GM18519 (cell line): ENCODE data around the gene WFDC1.

Source experiments
- ATAC-seq: cut with Tn5 transposase; IDR thresholded peaks from one replicate; pipeline ENCODE4 v1.9.1; 2021; ENCODE audit warnings: mild to moderate bottlenecking, moderate library complexity; ENCODE audit not compliant: unreplicated experiment, low FRiP score

The WFDC1 gene, protein sequence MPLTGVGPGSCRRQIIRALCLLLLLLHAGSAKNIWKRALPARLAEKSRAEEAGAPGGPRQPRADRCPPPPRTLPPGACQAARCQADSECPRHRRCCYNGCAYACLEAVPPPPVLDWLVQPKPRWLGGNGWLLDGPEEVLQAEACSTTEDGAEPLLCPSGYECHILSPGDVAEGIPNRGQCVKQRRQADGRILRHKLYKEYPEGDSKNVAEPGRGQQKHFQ

DNA sequence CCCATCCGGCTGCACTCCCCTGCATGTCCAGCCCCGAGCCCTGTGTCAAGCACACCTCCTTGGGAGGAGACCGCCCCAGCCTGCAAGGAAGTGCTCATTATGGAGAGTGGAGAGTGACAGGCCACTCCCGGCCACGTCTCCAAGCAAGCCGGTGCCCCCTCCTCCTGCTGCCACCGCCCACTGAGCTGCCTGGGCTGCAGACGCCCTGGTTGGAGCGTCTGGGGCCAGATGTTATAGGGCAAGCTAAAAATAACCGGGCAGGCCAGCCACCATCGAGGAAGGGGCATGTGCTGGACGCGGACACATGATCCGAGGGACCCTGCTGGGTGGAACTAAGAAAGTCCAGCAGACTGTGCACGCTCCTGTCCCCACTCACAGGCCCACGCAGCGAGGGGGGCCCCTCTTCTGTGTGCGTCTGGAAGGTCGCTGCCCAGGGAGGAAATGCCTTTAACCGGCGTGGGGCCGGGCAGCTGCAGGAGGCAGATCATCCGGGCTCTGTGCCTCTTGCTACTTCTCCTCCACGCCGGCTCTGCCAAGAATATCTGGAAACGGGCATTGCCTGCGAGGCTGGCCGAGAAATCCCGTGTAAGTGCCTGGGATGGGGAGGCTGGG, at the start of gene WFDC1:
TSS of gene WFDC1 (plus strand) at position 348 of the 612 bp plus-strand sequence. CDS start at position 442, 94 bp downstream.
- no peak for ATAC-seq

DNA sequence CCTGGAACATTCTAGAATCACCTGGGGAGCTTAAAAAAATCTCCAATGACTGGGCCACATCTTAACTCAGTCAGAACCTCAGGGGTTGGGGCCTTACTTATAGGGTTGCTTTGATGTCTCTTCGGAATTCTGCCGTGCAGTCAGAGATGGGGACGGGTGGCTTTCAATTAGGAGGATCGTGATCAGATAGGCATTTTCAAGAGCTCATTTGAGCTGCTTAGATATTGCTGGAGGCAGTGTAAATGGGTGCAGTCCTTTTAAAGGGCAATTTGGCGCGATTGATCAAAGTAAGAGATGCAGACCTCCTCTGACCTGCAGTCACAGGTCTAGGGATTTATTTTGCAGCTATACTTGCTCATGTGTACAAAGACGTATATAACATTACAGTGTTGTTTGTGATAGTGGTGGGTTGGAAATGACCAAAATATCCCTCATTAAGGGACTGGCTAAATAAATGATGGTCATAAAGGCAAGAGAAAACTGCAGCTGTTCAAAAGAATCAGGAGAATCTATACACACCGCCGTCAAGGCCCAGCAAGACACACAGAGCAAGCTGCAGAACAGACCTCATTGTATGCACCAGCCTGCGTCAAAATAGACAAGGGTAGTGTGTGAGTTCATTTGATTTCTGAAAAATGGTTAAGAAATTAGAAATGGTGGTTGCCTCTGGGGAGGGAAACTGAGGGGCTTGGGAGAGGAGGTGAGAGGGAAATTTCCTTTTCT, 48.6 kb upstream of the WFDC1 start:
- ATAC-seq, result no peak

DNA sequence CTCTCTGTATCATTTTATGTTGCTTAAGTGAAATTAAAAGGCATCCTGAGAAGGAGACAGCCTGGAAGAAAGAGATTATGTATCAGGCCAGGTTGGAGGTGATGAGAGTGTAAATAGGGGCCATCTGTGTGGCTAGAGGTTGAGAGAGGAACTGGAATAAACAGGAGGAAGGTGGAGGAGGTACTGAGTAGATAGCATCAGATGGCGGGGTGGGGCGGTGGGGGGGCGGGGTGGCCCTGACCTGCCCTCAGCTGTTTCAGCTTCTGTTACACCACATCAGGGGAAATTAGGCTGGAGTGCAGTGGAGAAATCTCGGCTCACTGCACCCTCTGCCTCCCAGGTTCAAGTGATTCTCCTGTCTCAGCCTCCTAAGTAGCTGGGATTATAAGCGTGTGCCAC, 48.0 kb upstream of the WFDC1 start:
- ATAC-seq, result no peak

DNA sequence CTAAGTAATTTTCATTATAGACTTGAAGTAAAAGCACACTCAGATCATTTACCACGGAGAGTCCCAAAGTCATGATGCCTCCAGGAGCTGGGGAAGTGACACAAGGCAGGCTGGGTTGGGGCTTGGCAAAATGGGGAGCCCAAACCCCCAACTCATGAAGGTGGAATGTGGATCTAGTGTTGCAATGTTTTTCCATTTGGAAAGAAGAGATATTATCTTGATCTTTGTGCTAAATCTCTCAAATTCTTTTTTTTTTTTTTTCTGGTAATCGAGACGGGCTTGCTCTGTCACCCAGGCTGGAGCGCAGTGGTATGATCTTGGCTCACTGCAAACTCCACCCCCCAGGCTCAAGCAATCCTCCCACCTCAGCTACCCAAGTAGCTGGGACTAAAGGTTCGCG, 47.3 kb upstream of the WFDC1 start:
- ATAC-seq, result no peak

DNA sequence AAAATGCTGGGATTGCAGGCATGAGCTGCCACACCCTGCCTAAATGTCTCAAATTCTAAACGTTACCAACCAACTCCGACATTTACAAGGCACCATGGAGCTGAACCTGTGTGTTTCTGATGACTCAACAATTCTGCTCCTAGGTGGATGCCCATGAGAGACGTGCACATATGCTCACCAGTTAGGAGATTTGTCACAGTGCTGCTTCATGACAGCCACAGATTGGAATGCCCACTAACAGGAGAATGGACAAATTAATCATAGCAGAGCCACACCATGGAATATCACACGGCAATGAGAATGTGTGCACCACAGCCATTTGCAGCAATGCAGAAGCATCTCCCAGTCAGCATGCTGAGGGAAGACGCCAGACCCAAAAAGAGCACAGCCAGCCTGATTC, 46.8 kb upstream of the WFDC1 start:
- ATAC-seq, result no peak

DNA sequence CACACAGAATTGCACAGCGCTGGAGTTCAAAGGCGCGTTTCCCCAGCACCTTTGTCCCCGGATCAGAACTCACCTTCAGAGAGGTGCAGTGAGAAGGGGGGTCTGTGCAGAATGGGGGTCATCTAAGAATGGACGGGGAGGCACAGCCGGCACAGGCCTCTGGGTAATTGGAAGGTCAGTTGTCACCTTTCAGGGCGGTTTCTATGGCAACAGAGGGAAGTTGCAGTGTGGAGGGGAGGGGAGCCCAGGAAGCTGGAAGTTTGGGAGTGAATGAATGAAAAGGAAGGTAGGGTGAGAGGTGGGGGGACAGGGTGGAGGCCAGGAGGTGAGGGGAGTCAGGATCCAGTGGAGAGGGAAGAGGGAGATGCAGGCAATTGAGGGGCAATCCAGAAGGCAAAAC, 42.5 kb upstream of the WFDC1 start:
- no peak for ATAC-seq

DNA sequence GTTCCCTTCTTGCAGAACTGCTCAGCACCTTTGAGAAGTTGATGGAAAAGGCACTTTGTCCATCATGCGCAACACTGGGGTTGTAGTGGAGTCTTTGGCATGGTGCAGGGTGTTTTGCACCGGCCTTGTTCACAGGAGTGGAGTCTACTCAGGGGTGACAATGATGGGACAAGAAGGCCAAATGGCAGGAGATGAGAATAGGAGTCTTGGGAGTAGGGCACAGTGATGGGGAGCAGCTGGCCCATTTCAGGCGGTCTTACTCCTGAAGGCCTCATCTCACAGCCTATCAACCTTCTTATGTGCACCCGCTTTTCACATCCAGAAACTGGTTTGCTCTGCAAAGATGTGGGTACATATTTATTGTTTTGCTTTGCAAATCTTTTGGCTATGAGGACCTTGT, 41.5 kb upstream of the WFDC1 start:
- ATAC-seq, result no peak

DNA sequence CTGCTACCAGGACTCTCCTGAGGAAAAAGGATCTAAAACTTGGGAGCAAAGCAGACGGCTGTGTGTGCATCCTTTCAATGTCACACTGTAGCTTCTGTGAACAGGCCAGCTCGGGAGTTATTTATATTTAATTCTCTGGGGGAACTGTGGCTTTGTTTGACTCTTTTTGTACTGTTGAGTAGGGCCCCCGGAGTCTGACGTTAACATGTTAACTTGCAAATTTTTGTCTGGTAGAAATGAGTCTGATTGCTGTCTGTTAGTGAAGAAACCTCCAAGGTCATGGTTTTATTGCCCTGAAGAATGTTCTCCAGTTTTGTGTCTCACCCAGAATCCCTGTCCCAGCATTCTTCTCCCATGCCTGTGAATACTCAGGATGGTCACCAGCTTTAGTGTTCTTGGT, 40.6 kb upstream of the WFDC1 start:
- ATAC-seq, result no peak

DNA sequence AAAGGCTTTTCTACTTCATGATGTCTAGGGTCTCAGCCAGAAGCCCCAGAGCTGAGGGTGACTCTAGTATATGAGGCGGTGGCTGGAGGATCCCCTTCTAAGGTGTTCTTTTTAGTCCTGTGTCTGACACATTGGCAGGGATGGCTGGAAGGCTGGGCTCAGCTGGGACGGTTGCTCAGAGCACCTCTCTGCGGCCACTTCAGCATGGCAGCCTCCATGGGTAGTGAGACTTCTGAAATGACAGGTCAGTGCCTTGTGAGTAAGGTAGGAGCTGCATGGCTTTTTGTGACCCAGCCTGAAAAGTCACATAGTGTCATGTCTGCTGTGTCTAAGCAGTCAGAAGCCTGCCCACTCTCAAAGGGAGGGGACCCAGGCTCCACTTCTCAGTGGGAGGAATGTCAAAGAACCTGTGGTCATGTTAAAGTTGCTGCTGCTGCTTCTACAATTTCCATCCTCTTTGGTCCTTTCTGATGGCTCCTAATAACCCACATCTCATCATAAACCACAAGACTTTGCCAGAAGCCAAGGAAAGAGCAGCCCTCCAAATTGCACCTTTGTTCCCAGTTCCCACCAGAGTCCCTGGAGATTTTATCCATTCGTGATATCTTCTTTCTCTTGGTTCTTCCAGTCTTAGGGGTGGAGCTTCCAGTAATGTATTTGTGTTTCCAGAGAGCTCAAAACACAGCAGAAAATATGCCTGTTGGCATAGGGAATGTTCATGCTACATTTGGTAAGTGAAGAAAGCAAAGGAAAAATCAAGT, 39.4 kb upstream of the WFDC1 start:
- no peak for ATAC-seq

DNA sequence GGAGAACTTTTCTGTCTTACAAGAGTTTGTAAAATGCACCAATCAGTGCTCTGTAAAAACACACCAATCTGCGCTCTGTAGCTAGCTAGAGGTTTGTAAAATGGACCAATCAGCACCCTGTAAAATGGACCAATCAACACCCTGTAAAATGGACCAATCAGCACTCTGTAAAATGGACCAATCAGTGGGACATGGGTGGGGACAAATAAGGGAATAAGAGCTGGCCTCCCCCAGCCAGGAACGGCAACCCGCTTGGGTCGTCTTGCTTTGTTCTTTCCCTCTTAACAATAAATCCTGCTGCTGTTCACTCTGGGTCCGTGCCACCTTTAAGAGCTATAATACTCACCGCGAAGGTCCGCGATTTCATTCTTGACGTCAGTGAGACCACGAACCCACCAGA, 36.4 kb upstream of the WFDC1 start:
- ATAC-seq, result no peak

DNA sequence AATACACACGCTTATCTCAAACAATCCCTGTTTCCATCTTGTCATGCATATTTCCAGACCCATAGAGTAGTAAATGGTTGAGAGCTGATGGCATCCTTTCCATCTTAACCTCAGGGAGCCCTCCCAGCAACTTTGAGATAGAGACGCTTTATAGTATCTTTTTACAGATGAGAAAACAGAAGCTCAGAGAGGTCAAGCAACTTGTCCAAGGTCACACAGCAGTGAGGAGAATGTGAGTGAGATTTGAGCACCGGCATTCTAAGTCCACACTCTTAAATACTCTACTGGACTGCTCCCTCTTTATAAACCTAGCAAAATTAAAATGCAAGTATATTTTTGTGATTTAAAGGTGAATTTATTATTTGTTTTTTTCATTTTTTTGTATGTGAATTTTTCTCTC, 35.0 kb upstream of the WFDC1 start:
- ATAC-seq, result no peak

DNA sequence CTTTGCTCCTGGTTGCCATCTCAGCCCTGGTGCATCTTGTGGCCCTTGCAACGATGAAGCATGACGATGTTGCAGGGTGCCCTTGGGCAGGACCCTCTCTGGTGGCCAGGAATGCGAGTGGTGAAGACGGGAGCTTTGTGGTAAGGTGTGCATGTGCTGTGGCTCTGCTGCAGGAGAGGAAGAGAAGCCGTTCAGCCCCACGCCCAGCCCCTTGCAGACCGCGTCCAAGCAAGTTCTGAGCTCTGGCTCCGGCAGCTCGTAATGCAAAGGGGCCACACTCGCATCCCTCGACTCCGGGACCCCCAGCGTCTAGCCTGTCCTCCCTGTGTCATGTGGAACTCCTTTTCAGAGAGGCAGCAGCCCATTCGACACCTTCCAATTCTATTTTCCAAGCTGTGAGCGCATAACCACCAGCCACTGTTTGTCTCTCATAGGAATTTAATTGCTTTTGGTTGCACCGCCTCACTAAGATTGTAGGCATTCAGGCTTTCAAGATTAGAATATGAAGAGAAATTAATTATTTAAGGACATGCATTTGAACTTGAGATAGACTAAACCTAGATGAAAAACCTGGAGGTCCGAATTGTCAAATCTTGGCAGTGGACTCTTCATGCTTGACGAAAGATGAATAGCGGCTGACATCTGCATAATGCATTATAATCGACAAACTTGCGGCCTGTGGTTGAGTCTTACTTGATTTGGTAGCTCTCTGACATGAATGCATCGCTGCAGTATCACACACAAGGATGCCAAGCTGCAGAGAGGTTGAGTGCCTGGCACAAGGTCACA, 33.7 kb upstream of the WFDC1 start:
- no peak for ATAC-seq

DNA sequence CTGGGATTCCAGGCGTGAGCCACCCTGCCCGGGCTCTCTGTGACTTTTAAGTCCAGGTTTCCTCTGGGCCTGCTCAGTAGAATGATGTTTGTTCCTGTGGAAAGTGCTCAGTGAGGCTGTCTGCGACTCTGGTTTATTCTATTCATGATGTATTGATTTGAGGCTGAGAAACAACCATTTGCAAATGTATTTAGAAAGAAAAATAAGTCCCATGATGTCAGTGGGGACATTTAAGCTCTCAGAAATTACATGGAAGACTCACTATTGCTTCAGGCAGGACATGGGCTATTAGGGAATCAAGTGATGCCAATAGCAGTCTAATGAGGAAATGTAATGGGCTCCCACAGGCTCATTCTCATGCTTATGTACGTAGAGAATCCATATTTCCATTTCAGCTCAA, 32.6 kb upstream of the WFDC1 start:
- no peak for ATAC-seq

DNA sequence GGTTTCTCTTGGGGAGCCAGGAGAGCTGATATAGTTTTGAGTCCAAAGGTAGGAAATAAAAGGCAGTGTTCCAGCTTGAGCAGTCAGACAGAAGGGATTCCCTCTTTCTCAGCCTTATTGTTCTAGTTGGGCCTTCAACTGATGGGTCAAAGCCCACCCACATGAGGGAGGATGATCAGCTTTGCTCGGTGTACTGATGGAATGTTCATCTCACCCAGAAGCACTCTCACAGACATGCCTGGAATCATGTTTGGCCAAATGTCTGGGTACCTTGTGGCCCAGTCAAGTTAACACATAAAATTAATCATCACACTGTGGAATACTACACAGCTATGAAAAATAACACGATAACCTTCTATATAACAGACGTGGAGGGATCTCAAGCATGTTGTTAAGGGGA, 31.7 kb upstream of the WFDC1 start:
- ATAC-seq, result no peak

DNA sequence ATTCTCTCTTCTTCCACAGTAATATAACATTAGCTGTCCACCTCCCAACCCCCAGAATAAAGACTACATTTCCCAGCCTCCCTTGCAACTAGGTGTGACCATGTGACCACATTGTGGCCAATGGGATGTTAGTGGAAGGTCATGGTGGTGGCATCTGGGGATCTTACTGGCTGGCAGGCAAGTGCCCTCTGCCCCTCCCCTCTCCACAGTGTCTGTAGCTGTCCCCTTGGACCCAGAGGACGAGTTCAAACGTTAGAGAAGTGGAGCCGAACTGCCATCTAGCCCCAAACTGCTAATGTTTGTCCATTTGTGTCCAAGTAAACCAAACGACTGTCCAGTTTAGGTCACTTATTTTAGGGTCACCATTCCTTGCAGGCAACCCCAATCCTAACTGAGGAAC, 28.2 kb upstream of the WFDC1 start:
- no peak for ATAC-seq

DNA sequence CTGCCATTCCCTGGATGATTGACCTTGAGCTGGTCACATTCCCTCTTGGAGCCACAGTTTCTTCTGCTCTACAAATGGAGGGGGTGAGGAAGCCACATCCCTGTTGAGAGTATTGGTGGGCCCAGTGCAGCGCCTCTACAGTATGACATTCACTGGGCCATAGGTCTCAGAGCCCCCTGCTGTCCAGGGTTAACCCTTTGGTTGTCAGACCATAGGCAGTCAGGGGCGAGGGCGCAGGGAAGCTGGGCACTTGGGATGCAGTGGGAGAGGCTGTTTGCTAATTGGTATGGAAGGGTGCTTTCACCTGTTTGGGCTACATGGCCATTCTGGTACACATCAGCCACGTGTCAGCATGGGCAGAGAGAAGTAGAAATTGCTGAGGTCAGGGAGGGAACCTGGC, 27.3 kb upstream of the WFDC1 start:
- ATAC-seq, result no peak

DNA sequence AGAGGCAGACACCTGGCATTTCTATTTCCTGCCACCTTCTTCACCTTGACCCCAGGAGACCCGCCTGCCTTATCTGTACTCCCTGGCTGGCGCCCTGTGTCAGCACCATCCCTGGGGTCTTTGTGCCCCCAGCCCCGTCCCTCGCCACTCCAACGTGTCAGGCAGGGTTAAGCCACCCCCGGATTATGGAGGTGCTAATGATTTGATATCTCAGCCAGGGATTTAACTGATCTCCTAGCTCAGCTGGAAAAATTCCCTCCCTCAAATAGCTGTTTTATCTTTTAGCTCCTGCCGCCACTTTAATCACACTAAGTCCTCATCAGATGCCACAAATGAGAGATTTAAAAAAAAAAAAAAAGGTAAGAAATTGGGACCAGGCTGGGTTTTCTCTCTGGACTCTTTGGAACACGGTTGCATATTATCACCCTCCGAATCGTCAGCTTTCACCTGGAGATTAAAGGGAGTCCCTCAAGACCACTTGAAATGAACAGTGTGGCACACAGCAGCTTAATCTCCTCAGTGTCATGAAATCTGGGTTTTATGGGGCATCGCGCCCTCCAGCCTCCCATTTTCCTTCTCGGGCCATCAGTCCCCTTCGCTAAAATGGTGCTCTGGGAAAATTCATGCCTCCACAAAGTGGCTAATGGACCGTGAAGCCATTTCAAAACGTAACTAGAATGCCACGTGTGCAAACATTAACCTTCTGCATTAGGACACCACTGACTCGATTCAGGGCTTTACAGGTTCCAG, 26.2 kb upstream of the WFDC1 start:
- no peak for ATAC-seq

DNA sequence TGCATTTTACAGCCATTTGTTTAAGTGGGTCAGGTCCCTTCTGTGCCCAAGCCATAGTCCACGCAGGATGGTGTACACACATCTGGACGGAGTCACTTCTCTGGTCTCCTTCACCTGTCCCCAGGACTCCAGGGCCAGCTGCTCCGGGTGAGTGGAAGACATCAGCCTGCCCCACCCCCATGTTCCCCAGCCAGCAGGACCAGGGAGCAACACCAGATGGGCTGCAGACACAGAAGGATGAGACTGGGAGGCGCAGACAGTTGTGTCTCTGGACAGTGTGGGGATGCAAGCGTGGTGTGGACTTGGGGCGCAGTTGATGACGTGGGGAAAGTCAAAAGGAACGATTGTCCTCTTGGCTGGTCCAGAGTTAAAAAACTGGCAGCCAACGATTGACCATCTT, 24.6 kb upstream of the WFDC1 start:
- ATAC-seq, result no peak

DNA sequence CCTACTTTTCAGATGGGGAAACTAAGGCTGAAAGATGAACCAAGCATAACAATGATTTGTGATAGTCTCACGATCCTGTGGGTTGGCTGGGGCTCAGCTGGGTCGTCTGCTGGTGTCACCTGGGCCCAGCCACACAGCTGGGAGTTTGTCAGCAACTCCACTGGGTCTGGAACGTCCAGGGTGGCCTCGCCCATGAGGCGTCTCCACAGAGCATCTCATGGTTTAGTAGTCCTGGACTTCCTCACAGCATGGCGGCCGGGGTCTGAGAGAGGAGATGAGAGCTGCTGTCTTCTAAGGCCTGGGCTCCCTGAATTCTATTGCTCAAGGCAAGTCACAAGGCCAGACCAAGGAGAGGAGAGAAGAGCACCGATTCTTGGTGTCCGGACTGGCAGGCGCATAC, 24.1 kb upstream of the WFDC1 start:
- no peak for ATAC-seq

DNA sequence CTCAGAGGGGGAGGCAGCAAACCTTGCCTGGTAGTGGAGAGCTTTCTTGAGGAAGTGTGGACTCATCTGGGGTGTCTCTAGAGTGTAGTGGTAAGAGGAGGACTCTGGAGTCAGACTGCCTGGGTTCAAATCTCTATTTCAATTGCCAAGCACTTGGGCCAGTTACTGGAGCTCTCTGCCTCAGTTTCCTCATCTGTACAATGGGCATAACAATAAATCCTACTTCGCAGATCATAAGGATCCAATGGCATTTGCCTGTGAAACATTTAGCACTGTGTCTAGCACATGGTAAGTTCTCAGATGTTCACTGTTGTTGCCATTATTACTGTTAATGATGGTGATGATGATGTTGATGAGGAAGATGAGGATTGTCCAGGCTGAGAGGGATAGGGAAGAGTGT, 23.6 kb upstream of the WFDC1 start:
- no peak for ATAC-seq
